ENCODE results near the gene DNAI1.
A peak's percentile ranks its signal among the peaks of the same experiment; 100 is the strongest.

Gene DNAI1

GRCh38 chr9:34492051-34492450 lies 33.4 kb downstream of the DNAI1 start:
- no peak for DNase-seq

- DNase-seq = no peak
These were observed 35.4 kb downstream of the DNAI1 start for GRCh38 chr9:34493972-34494535.

GRCh38 chr9:34496149-34496712 lies 37.6 kb downstream of the DNAI1 start:
- no peak for DNase-seq

GRCh38 chr9:34498553-34498952 lies 39.9 kb downstream of the DNAI1 start:
- no peak for DNase-seq

GRCh38 chr9:34499076-34499475 lies 40.5 kb downstream of the DNAI1 start:
- DNase-seq = no peak

- peak; percentile 36 for DNase-seq
These were observed 42.1 kb downstream of the DNAI1 start for GRCh38 chr9:34500623-34501267.

- DNase-seq = no peak
These were observed 42.8 kb downstream of the DNAI1 start for GRCh38 chr9:34501372-34501771.

GRCh38 chr9:34501889-34502425 lies 43.4 kb downstream of the DNAI1 start:
- no peak for DNase-seq

- no peak for DNase-seq
These were observed 43.9 kb downstream of the DNAI1 start for GRCh38 chr9:34502471-34502870.

- no peak for DNase-seq
These were observed 44.3 kb downstream of the DNAI1 start for GRCh38 chr9:34502891-34503290.

GRCh38 chr9:34503406-34503805 lies 44.8 kb downstream of the DNAI1 start:
- no peak for DNase-seq

GRCh38 chr9:34505370-34506120 lies 46.9 kb downstream of the DNAI1 start:
- DNase-seq = no peak

GRCh38 chr9:34506623-34507022 lies 48.0 kb downstream of the DNAI1 start:
- DNase-seq = no peak

- no peak for DNase-seq
These were observed 49.0 kb downstream of the DNAI1 start for GRCh38 chr9:34507556-34507955.

- no peak for DNase-seq
These were observed 49.4 kb downstream of the DNAI1 start for GRCh38 chr9:34507966-34508365.

- no peak for DNase-seq
These were observed 49.9 kb downstream of the DNAI1 start for GRCh38 chr9:34508463-34508862.

- DNase-seq = no peak
These were observed 50.3 kb downstream of the DNAI1 start for GRCh38 chr9:34508951-34509350.

GRCh38 chr9:34510497-34511468 lies 52.2 kb downstream of the DNAI1 start:
- no peak for DNase-seq

- no peak for DNase-seq
These were observed 53.8 kb downstream of the DNAI1 start for GRCh38 chr9:34512131-34513078.

- DNase-seq = no peak
These were observed 55.1 kb downstream of the DNAI1 start for GRCh38 chr9:34513567-34514214.

- DNase-seq = no peak
These were observed 55.8 kb downstream of the DNAI1 start for GRCh38 chr9:34514401-34514800.
